GM23338 (cell line): Measurements from ENCODE around the gene CRISPLD2. TPM values are rescaled to one million over a fixed set of nuclear protein-coding genes. Genes with fewer than 3 reads are reported as not detected.
A peak's percentile ranks its signal among the peaks of the same experiment; 100 is the strongest.

ENCODE experiments used
- ATAC-seq: fragments of 200-7000 bp; cut with Tn5 transposase; 3 replicates; pipeline ENCODE4 v1.9.1; 2020
- DNase-seq: peaks from one replicate; pipeline ENCODE4 v3.0.0-alpha.2; 2015; ENCODE audit warnings: low spot score
- H2AFZ ChIP-seq: fragments of 200-600 bp; sonication (generic); 2 replicates; pipeline ENCODE4 v1.8.0; 2016; ENCODE audit warnings: antibody characterized with exemption, mild to moderate bottlenecking, moderate library complexity
- H3F3A ChIP-seq: fragments of 200-600 bp; sonication (generic); replicated peaks from 2 replicates; pipeline ENCODE4 v1.8.0; 2017; ENCODE audit warnings: antibody characterized with exemption, mixed run types, low read depth
- H3K27ac ChIP-seq: fragments of 200-600 bp; sonication (generic); 2 replicates; pipeline ENCODE4 v1.6.1; 2016; ENCODE audit warnings: low read depth
- H3K27me3 ChIP-seq: fragments of 200-600 bp; sonication (generic); 2 replicates; pipeline ENCODE4 v1.8.0; 2016; ENCODE audit warnings: mild to moderate bottlenecking, mixed run types, moderate library complexity; ENCODE audit not compliant: insufficient read depth
- H3K36me3 ChIP-seq: fragments of 200-600 bp; sonication (generic); 2 replicates; pipeline ENCODE4 v1.8.0; 2016; ENCODE audit warnings: mild to moderate bottlenecking; ENCODE audit not compliant: insufficient read depth
- H3K4me1 ChIP-seq: fragments of 200-600 bp; sonication (generic); 2 replicates; pipeline ENCODE4 v1.8.0; 2016; ENCODE audit warnings: mild to moderate bottlenecking, moderate library complexity; ENCODE audit not compliant: insufficient read depth
- H3K4me2 ChIP-seq: fragments of 200-600 bp; sonication (generic); 2 replicates; pipeline ENCODE4 v1.7.1; 2017; ENCODE audit warnings: mixed run types
- H3K4me3 ChIP-seq: fragments of 200-600 bp; sonication (generic); 2 replicates; pipeline ENCODE4 v1.6.1; 2016; ENCODE audit warnings: mixed run types
- H3K79me2 ChIP-seq: fragments of 200-600 bp; sonication (generic); replicated peaks from 2 replicates; pipeline ENCODE4 v1.8.0; 2017; ENCODE audit warnings: mild to moderate bottlenecking; ENCODE audit not compliant: insufficient read depth
- H3K9me2 ChIP-seq: fragments of 200-600 bp; sonication (generic); 2 replicates; pipeline ENCODE4 v1.8.0; 2017; ENCODE audit not compliant: insufficient read depth
- H4K20me1 ChIP-seq: fragments of 200-600 bp; sonication (generic); replicated peaks from 2 replicates; pipeline ENCODE4 v1.8.0; 2017; ENCODE audit warnings: mild to moderate bottlenecking; ENCODE audit not compliant: insufficient read depth
- H3K27ac Mint-ChIP-seq: 2 replicates; pipeline ENCODE4 v1.8.0; 2020; ENCODE audit warnings: inconsistent platforms, mild to moderate bottlenecking, moderate library complexity, mixed read lengths
- H3K27me3 Mint-ChIP-seq: 3 replicates; pipeline ENCODE4 v1.8.0; 2022; ENCODE audit warnings: low read depth, mild to moderate bottlenecking, moderate library complexity, mixed read lengths, inconsistent platforms; ENCODE audit not compliant: insufficient read depth, poor library complexity
- H3K36me3 Mint-ChIP-seq: 3 replicates; pipeline ENCODE4 v1.8.0; 2021; ENCODE audit warnings: low read depth, mild to moderate bottlenecking, inconsistent platforms, moderate library complexity, mixed read lengths
- H3K4me1 Mint-ChIP-seq: 3 replicates; pipeline ENCODE4 v1.8.0; 2020; ENCODE audit warnings: mild to moderate bottlenecking, inconsistent platforms, mixed read lengths
- H3K4me3 Mint-ChIP-seq: 3 replicates; pipeline ENCODE4 v1.8.0; 2021; ENCODE audit warnings: moderate library complexity, mild to moderate bottlenecking, inconsistent platforms, mixed read lengths
- H3K9me3 Mint-ChIP-seq: 3 replicates; pipeline ENCODE4 v1.8.0; 2020; ENCODE audit warnings: moderate library complexity, mild to moderate bottlenecking, inconsistent platforms, mixed read lengths
- EZH2 ChIP-seq: fragments of 200-600 bp; sonication (generic); IDR thresholded peaks from one replicate; pipeline ENCODE4 v1.8.0; 2017; ENCODE audit warnings: antibody characterized with exemption, mild to moderate bottlenecking, low read depth; ENCODE audit not compliant: unreplicated experiment
- EZH2phosphoT487 ChIP-seq: fragments of 200-600 bp; sonication (generic); IDR thresholded peaks from one replicate; pipeline ENCODE4 v1.8.1; 2018; ENCODE audit warnings: antibody characterized with exemption; ENCODE audit not compliant: unreplicated experiment
- NANOG ChIP-seq: IDR thresholded peaks from 2 replicates; pipeline ENCODE4 v1.6.1; 2016; ENCODE audit warnings: antibody characterized with exemption, borderline replicate concordance
- POLR2AphosphoS5 ChIP-seq: IDR thresholded peaks from 2 replicates; pipeline ENCODE4 v1.6.1; 2016; ENCODE audit warnings: antibody characterized with exemption, low read depth
- STAT1 ChIP-seq: IDR thresholded peaks from one replicate; pipeline ENCODE4 v1.6.1; 2016; ENCODE audit warnings: antibody characterized with exemption; ENCODE audit not compliant: unreplicated experiment
- ZNF114 ChIP-seq: fragments of 250-450 bp; sonication (Bioruptor Pico); IDR thresholded peaks from 2 replicates; pipeline ENCODE4 v1.5.0; 2020; ENCODE audit warnings: mild to moderate bottlenecking, moderate library complexity
- ZNF331 ChIP-seq: fragments of 250-450 bp; sonication (Bioruptor Pico); IDR thresholded peaks from 2 replicates; pipeline ENCODE4 v1.5.0; 2020; ENCODE audit warnings: low read depth, mild to moderate bottlenecking, moderate library complexity
- polyA plus RNA-seq: library from polyadenylated mRNA; unstranded; fragments of >200 nt; fragmentation: Nextera tagmentation; extraction: Ambion mirVana; gene quantifications from 2 replicates; pipeline ENCODE4 v1.2.1, GENCODE V29; 2016
- total RNA-seq: library from RNA; depleted of rRNA; stranded (reverse); fragments of >200 nt; shearing (Covaris generic); gene quantifications from 2 replicates; pipeline ENCODE4 v1.2.3, GENCODE V29; 2014
- TF ChIP-seq, protein P1 (sequence below): IDR thresholded peaks from 2 replicates; pipeline ENCODE4 v1.6.1; 2016; ENCODE audit warnings: antibody characterized with exemption

Gene CRISPLD2
- total and polyA plus RNA-seq, 2 experiments from 2014 or later: 2.6 to 8.3 TPM

DNA sequence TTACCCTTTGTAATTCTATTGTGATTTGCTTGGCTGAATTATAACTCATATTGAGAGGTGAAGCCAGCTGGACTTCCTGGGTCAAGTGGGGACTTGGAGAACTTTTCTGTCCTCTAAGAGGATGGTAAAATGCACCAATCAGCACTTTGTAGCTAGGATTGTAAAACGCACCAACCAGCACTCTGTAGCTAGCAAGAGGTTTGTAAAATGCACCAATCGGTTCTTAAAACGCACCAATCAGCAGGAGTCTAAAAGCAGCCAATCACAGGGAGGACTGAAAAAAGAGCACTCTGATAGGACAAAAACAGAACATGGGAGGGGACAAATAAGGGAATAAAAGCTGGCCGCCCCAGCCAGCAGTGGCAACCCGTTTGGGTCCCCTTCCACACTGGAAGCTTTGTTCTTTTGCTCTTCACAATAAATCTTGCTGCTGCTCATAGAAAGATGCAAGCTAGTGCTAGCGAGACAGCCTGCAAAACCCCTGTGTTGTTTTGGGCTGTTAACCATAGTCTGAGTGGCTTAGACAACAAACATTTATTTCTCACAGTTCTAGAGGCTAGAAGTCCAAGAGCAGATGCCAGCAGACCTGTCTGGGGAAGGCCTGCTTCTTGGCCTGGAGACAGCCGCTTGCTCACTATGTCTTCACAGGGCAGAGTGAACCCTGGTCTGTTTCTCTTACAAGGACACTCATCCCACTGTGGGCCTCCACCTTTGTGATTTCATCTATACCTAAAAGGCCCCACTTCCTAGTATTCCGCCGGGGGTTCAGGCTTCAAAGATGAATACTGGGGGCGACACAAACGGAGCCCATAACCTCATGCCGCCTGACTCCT, 39.0 kb upstream of the CRISPLD2 start:
- Mint-ChIP-seq H3K4me3 (no peak overlapping the region), H3K27me3 (peaks cover 1% of the 10 kb centered on the region), H3K36me3 (peaks cover 50% of the 10 kb centered on the region), H3K9me3 (no peaks in the 10 kb centered on the region), H3K4me1 (peaks cover 2% of the 10 kb centered on the region; the same call in 2 of the 3 replicates), H3K27ac (no peak overlapping the region)
- peaks cover 29% of the 10 kb centered on the region for H3K36me3 ChIP-seq
- peak overlapping the region; percentile 55 for H3K27ac ChIP-seq
- no peak overlapping the region for H3K4me3 ChIP-seq
- no peak; the same call in 2 of the 3 replicates for ATAC-seq
- H3K27me3 ChIP-seq: no peaks in the 10 kb centered on the region
- DNase-seq: peak; percentile 41
- H4K20me1 ChIP-seq: peaks cover 8% of the 10 kb centered on the region
- peaks cover 23% of the 10 kb centered on the region for H3F3A ChIP-seq
- no peak for TF ChIP-seq ZNF331 (CRISPR knock-in tag)
- TF ChIP-seq NANOG: no peak
- TF ChIP-seq ZNF114 (CRISPR knock-in tag): no peak
- TF ChIP-seq EZH2: no peak
- TF ChIP-seq, protein P1, sequence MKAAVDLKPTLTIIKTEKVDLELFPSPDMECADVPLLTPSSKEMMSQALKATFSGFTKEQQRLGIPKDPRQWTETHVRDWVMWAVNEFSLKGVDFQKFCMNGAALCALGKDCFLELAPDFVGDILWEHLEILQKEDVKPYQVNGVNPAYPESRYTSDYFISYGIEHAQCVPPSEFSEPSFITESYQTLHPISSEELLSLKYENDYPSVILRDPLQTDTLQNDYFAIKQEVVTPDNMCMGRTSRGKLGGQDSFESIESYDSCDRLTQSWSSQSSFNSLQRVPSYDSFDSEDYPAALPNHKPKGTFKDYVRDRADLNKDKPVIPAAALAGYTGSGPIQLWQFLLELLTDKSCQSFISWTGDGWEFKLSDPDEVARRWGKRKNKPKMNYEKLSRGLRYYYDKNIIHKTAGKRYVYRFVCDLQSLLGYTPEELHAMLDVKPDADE: no peak
- H2AFZ ChIP-seq: no peak overlapping the region
- no peaks in the 10 kb centered on the region; the same call in 1 of the 2 replicates for H3K79me2 ChIP-seq
- no peak overlapping the region for H3K4me2 ChIP-seq
- H3K9me2 ChIP-seq: no peaks in the 10 kb centered on the region
- no peaks in the 10 kb centered on the region for H3K4me1 ChIP-seq

DNA sequence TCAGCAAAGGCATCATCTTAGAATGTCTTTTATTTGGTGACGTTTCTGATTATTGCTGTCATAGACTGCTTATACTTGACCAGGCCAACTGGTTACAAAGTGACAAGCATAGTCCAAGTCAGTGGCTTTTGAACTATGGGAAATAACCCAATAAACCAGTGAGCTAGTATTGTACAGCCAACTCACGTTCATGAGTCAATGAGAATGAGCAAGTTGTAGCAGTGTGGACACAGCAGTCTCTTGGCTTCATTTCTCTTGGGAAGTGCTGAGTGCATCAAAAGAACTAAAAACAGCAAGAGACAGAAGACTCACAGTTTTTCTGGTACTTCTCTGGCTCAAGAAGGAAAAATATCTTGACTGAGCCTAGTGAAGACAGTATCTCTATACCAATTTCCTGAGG, 36.9 kb upstream of the CRISPLD2 start:
- Histone ChIP-seq H4K20me1 (peaks cover 8% of the 10 kb centered on the region), H3K4me3 (no peak overlapping the region), H3F3A (peaks cover 17% of the 10 kb centered on the region), H3K36me3 (peaks cover 21% of the 10 kb centered on the region), H3K4me2 (no peak overlapping the region), H3K4me1 (no peaks in the 10 kb centered on the region), H3K27ac (0 out of 2 replicates have a peak overlapping the region, but pooled peaks have one; percentile 26), H3K27me3 (no peaks in the 10 kb centered on the region), H3K79me2 (no peaks in the 10 kb centered on the region), H2AFZ (no peak overlapping the region), H3K9me2 (no peaks in the 10 kb centered on the region)
- DNase-seq (no peak), ATAC-seq (no peak)
- H3K27me3 Mint-ChIP-seq: peaks cover 1% of the 10 kb centered on the region
- TF ChIP-seq STAT1: no peak
- no peak for TF ChIP-seq POLR2AphosphoS5
- no peak for TF ChIP-seq EZH2phosphoT487
- TF ChIP-seq NANOG: no peak
- peaks cover 2% of the 10 kb centered on the region; the same call in 2 of the 3 replicates for H3K4me1 Mint-ChIP-seq
- no peaks in the 10 kb centered on the region for H3K9me3 Mint-ChIP-seq
- no peak overlapping the region for H3K4me3 Mint-ChIP-seq
- no peak overlapping the region for H3K27ac Mint-ChIP-seq
- H3K36me3 Mint-ChIP-seq: peaks cover 30% of the 10 kb centered on the region
